HCT116 (cell line): Measurements from ENCODE around the gene BFSP1. TPM values are rescaled to one million over a fixed set of nuclear protein-coding genes. Genes with fewer than 3 reads are reported as not detected.

ENCODE experiments used
- ATAC-seq: fragments of 200-7000 bp; cut with Tn5 transposase; 2 replicates; pipeline ENCODE4 v1.9.1; 2020; ENCODE audit warnings: mild to moderate bottlenecking, moderate library complexity
- BruUV-seq: library from RNA; stranded (reverse); fragments of 400-500 nt; replicated peaks from 2 replicates; lab custom pipeline; 2021; lab: Mats Ljungman, UMichigan
- CTCF ChIA-PET: fragments of 300-600 bp; sonication (Branson Sonifier 250); formaldehyde crosslinking; loops from one replicate; lab custom pipeline; 2021; ENCODE audit warnings: antibody characterized with exemption; lab: Charles Lee
- POLR2A ChIA-PET: fragments of 300-600, 350-600 bp; sonication (Branson Sonifier 250); formaldehyde crosslinking; loops from one replicate; lab custom pipeline; 2021; ENCODE audit warnings: antibody characterized with exemption; lab: Charles Lee
- RAD21 ChIA-PET, 2 experiments: fragments of 300-600 bp; sonication (Branson Sonifier 250); formaldehyde crosslinking; loops; one replicate each; lab custom pipeline; 2023; ENCODE audit warnings: low total read pairs in 2 of 2; ENCODE audit not compliant: uncharacterized antibody in 2 of 2, unreplicated experiment in 2 of 2, low non-redundant PET in 1 of 2; lab: Charles Lee
- DNase-seq: peaks from one replicate; pipeline ENCODE4 v3.0.0-alpha.2; 2010; ENCODE audit warnings: low read depth, low spot score
- H2AFZ ChIP-seq: fragments of 200-600 bp; shearing (Covaris generic), sonication (generic); 2 replicates; pipeline ENCODE4 v1.6.1; 2017; ENCODE audit warnings: low read depth, mixed run types, mixed read lengths, antibody characterized with exemption, low read length; ENCODE audit not compliant: poor library complexity, severe bottlenecking
- H3K27ac ChIP-seq: 2 replicates; pipeline ENCODE4 v1.5.1; 2012; ENCODE audit warnings: low read depth, low read length
- H3K27me3 ChIP-seq: fragments of 200-600 bp; sonication (generic); 2 replicates; pipeline ENCODE4 v1.6.1; 2016; ENCODE audit warnings: mixed run types, low read length, mixed read lengths; ENCODE audit not compliant: insufficient read depth
- H3K36me3 ChIP-seq, 2 experiments: fragments of 200-500 bp in 1 of 2; fragments of 200-600 bp in 1 of 2; sonication (Bioruptor generic) in 1 of 2; sonication (generic) in 1 of 2; 2 replicates each; pipeline versions ENCODE4 v1.5.1 to v1.6.1; 2014 to 2016; ENCODE audit warnings: low read length in 2 of 2, inconsistent platforms in 1 of 2, mixed read lengths in 1 of 2, mixed run types in 1 of 2; ENCODE audit not compliant: insufficient read depth in 2 of 2, control insufficient read depth in 1 of 2
- H3K4me1 ChIP-seq, 2 experiments: fragments of 200-600 bp in 1 of 2; sonication (generic) in 1 of 2; 2 replicates each; pipeline versions ENCODE4 v1.5.1 to v1.6.1; 2012 to 2017; ENCODE audit warnings: low read length in 2 of 2, inconsistent platforms in 1 of 2, mild to moderate bottlenecking in 1 of 2, mixed read lengths in 1 of 2, mixed run types in 1 of 2, moderate library complexity in 1 of 2; ENCODE audit not compliant: insufficient read depth in 2 of 2, control insufficient read depth in 1 of 2
- H3K4me2 ChIP-seq: fragments of 200-600 bp; sonication (generic); 2 replicates; pipeline ENCODE4 v1.6.1; 2017; ENCODE audit warnings: mixed run types, low read length, mixed read lengths
- H3K4me3 ChIP-seq, 2 experiments: fragments of 200-600 bp in 1 of 2; sonication (generic) in 1 of 2; replicated peaks in 1 of 2; 2 replicates each; pipeline ENCODE4 v1.5.1; 2011 to 2016; ENCODE audit warnings: low read length in 2 of 2, control low read depth in 1 of 2, low read depth in 1 of 2, mild to moderate bottlenecking in 1 of 2, mixed read lengths in 1 of 2, mixed run types in 1 of 2
- H3K79me2 ChIP-seq: fragments of 200-600 bp; sonication (generic); 2 replicates; pipeline ENCODE4 v1.6.1; 2017; ENCODE audit warnings: mild to moderate bottlenecking, mixed run types, low read length, moderate library complexity, mixed read lengths; ENCODE audit not compliant: insufficient read depth
- H3K9ac ChIP-seq: fragments of 200-600 bp; sonication (generic); 2 replicates; pipeline ENCODE4 v1.6.1; 2016; ENCODE audit warnings: low read length, mixed read lengths
- H3K9me2 ChIP-seq: fragments of 200-600 bp; sonication (generic), shearing (Covaris generic); 2 replicates; pipeline ENCODE4 v1.6.1; 2017; ENCODE audit warnings: mixed run types, mild to moderate bottlenecking, moderate library complexity; ENCODE audit not compliant: insufficient read depth
- H3K9me3 ChIP-seq, 2 experiments: fragments of 200-500 bp in 1 of 2; fragments of 200-600 bp in 1 of 2; sonication (Bioruptor generic) in 1 of 2; sonication (generic) in 1 of 2; 2 replicates each; pipeline ENCODE4 v1.6.1; 2014 to 2017; ENCODE audit warnings: low read length in 2 of 2, mixed read lengths in 2 of 2, inconsistent platforms in 1 of 2, low read depth in 1 of 2, mild to moderate bottlenecking in 1 of 2, mixed run types in 1 of 2, moderate library complexity in 1 of 2; ENCODE audit not compliant: control insufficient read depth in 1 of 2, insufficient read depth in 1 of 2
- H4K20me1 ChIP-seq: fragments of 200-600 bp; sonication (generic), shearing (Covaris generic); 2 replicates; pipeline ENCODE4 v1.6.1; 2017; ENCODE audit warnings: mixed run types, mild to moderate bottlenecking, moderate library complexity; ENCODE audit not compliant: insufficient read depth
- CBX3 ChIP-seq: IDR thresholded peaks from 2 replicates; pipeline ENCODE4 v1.6.1; 2012; ENCODE audit warnings: low read depth
- CEBPB ChIP-seq: IDR thresholded peaks from 2 replicates; pipeline ENCODE4 v1.6.1; 2012; ENCODE audit warnings: low read depth
- EGR1 ChIP-seq: IDR thresholded peaks from 2 replicates; pipeline ENCODE4 v1.6.1; 2012; ENCODE audit warnings: low read depth
- EZH2 ChIP-seq: fragments of 200-600 bp; sonication (generic); IDR thresholded peaks from 2 replicates; pipeline ENCODE4 v1.6.1; 2017; ENCODE audit warnings: antibody characterized with exemption, mixed run types
- EZH2phosphoT487 ChIP-seq: fragments of 200-600 bp; IDR thresholded peaks from 2 replicates; pipeline ENCODE4 v1.6.1; 2018; ENCODE audit warnings: antibody characterized with exemption, borderline replicate concordance
- FOSL1 ChIP-seq: IDR thresholded peaks from 2 replicates; pipeline ENCODE4 v1.6.1; 2012; ENCODE audit warnings: low read depth
- POLR2A ChIP-seq: IDR thresholded peaks from 2 replicates; pipeline ENCODE4 v1.7.0; 2011; ENCODE audit warnings: borderline replicate concordance; ENCODE audit not compliant: insufficient read depth, insufficient read length; ENCODE audit errors: extremely low read depth
- RAD21 ChIP-seq: IDR thresholded peaks from 2 replicates; pipeline ENCODE4 v1.6.1; 2012; ENCODE audit warnings: low read depth, mild to moderate bottlenecking
- SIN3A ChIP-seq: IDR thresholded peaks from 2 replicates; pipeline ENCODE4 v1.6.1; 2012; ENCODE audit warnings: low read depth
- SP1 ChIP-seq: IDR thresholded peaks from 2 replicates; pipeline ENCODE4 v1.6.1; 2012; ENCODE audit warnings: low read depth
- TCF7L2 ChIP-seq: IDR thresholded peaks from 2 replicates; pipeline ENCODE4 v1.7.0; 2011; ENCODE audit warnings: borderline replicate concordance, inconsistent platforms; ENCODE audit not compliant: insufficient read depth, insufficient read length; ENCODE audit errors: extremely low read depth
- ZFX ChIP-seq: fragments of 450-650 bp; IDR thresholded peaks from 2 replicates; pipeline ENCODE4 v1.6.1; 2017
- ZNF274 ChIP-seq: fragments of 200-500 bp; sonication (Bioruptor generic); IDR thresholded peaks from 2 replicates; pipeline ENCODE4 v1.6.1; 2014; ENCODE audit warnings: mild to moderate bottlenecking, low read depth, low read length, inconsistent platforms
- intact Hi-C: fragments of 100-400 bp; cut with micrococcal nuclease; formaldehyde crosslinking; loops from 2 replicates; pipeline ENCODE4 v1.10.0; 2022
- total RNA-seq: library from RNA; stranded (reverse); gene quantifications from one replicate; pipeline ENCODE4 v1.2.1, GENCODE V29; 2021; ENCODE audit not compliant: unreplicated experiment
- TF ChIP-seq, protein P1 (sequence below): IDR thresholded peaks from 2 replicates; pipeline ENCODE4 v1.6.1; 2012
- TF ChIP-seq, protein P2 (sequence below): IDR thresholded peaks from 2 replicates; pipeline ENCODE4 v1.6.1; 2011; ENCODE audit warnings: mild to moderate bottlenecking, low read length, moderate library complexity; ENCODE audit not compliant: insufficient replicate concordance; ENCODE audit errors: extremely low read depth
- TF ChIP-seq, protein P3 (sequence below): IDR thresholded peaks from 2 replicates; pipeline ENCODE4 v1.6.1; 2012; ENCODE audit warnings: low read depth

BFSP1 gene
- total RNA-seq, 1 experiment from 2014 or later: 8.8 TPM

- Histone ChIP-seq H3K4me2 (peak overlapping the region; percentile 7), H4K20me1 (no peaks in the 10 kb centered on the region), H3K9me2 (no peaks in the 10 kb centered on the region), H3K4me3 (no peak overlapping the region), H3K36me3 (no peaks in the 10 kb centered on the region), H3K27ac (no peak overlapping the region), H3K9ac (no peak overlapping the region), H2AFZ (no peak overlapping the region), H3K9me3 (no peaks in the 10 kb centered on the region), H3K4me1 (peaks cover 29 to 66% of the 10 kb centered on the region in 2 experiments), H3K27me3 (no peaks in the 10 kb centered on the region), H3K79me2 (peaks cover 11% of the 10 kb centered on the region)
- BruUV-seq: no TSS peak
- RAD21 ChIA-PET: no interaction called here
- intact Hi-C loops: no loop called here
- CTCF ChIA-PET: no interaction called here
- POLR2A ChIA-PET: interaction anchor here (0.6 kb wide), 1 partner anchor 25 kb away, joined by 3 read pairs; no protein-coding TSS in a partner anchor
- DNase-seq: no peak
- no peak for TF ChIP-seq TCF7L2
- TF ChIP-seq ZFX: no peak
- no peak for TF ChIP-seq SP1
- TF ChIP-seq POLR2A: no peak
- TF ChIP-seq, protein P1, sequence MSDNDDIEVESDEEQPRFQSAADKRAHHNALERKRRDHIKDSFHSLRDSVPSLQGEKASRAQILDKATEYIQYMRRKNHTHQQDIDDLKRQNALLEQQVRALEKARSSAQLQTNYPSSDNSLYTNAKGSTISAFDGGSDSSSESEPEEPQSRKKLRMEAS: no peak
- no peak for TF ChIP-seq CBX3
- TF ChIP-seq RAD21: no peak
- TF ChIP-seq, protein P2, sequence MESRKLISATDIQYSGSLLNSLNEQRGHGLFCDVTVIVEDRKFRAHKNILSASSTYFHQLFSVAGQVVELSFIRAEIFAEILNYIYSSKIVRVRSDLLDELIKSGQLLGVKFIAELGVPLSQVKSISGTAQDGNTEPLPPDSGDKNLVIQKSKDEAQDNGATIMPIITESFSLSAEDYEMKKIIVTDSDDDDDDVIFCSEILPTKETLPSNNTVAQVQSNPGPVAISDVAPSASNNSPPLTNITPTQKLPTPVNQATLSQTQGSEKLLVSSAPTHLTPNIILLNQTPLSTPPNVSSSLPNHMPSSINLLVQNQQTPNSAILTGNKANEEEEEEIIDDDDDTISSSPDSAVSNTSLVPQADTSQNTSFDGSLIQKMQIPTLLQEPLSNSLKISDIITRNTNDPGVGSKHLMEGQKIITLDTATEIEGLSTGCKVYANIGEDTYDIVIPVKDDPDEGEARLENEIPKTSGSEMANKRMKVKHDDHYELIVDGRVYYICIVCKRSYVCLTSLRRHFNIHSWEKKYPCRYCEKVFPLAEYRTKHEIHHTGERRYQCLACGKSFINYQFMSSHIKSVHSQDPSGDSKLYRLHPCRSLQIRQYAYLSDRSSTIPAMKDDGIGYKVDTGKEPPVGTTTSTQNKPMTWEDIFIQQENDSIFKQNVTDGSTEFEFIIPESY: no peak
- no peak for TF ChIP-seq ZNF274
- no peak for TF ChIP-seq SIN3A
- no peak for TF ChIP-seq EZH2
- no peak for TF ChIP-seq FOSL1
- TF ChIP-seq CEBPB: no peak
- TF ChIP-seq EGR1: no peak
- TF ChIP-seq, protein P3, sequence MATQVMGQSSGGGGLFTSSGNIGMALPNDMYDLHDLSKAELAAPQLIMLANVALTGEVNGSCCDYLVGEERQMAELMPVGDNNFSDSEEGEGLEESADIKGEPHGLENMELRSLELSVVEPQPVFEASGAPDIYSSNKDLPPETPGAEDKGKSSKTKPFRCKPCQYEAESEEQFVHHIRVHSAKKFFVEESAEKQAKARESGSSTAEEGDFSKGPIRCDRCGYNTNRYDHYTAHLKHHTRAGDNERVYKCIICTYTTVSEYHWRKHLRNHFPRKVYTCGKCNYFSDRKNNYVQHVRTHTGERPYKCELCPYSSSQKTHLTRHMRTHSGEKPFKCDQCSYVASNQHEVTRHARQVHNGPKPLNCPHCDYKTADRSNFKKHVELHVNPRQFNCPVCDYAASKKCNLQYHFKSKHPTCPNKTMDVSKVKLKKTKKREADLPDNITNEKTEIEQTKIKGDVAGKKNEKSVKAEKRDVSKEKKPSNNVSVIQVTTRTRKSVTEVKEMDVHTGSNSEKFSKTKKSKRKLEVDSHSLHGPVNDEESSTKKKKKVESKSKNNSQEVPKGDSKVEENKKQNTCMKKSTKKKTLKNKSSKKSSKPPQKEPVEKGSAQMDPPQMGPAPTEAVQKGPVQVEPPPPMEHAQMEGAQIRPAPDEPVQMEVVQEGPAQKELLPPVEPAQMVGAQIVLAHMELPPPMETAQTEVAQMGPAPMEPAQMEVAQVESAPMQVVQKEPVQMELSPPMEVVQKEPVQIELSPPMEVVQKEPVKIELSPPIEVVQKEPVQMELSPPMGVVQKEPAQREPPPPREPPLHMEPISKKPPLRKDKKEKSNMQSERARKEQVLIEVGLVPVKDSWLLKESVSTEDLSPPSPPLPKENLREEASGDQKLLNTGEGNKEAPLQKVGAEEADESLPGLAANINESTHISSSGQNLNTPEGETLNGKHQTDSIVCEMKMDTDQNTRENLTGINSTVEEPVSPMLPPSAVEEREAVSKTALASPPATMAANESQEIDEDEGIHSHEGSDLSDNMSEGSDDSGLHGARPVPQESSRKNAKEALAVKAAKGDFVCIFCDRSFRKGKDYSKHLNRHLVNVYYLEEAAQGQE: no peak
- no peak for TF ChIP-seq EZH2phosphoT487
- no peak for ATAC-seq
Observed at GRCh38 chr20:17565169-17565845, 34.1 kb upstream of the BFSP1 start.
